Chondrocyte (in vitro differentiated cells): Measurements from ENCODE around the gene RAB31. TPM values are rescaled to one million over a fixed set of nuclear protein-coding genes. Genes with fewer than 3 reads are reported as not detected.
A peak's percentile ranks its signal among the peaks of the same experiment; 100 is the strongest.

Experiments
- DNase-seq: peaks from one replicate; pipeline ENCODE4 v3.0.0; 2021; ENCODE audit warnings: mixed read lengths, low spot score
- H3K27ac Mint-ChIP-seq: one replicate; pipeline ENCODE4 v1.8.0; 2021; ENCODE audit warnings: mild to moderate bottlenecking, moderate library complexity, mixed read lengths; ENCODE audit not compliant: unreplicated experiment
- H3K27me3 Mint-ChIP-seq: 2 replicates; pipeline ENCODE4 v1.8.0; 2021; ENCODE audit warnings: low read depth, mixed read lengths
- H3K36me3 Mint-ChIP-seq: 2 replicates; pipeline ENCODE4 v1.8.0; 2021; ENCODE audit warnings: low read depth, mixed read lengths
- H3K4me1 Mint-ChIP-seq: 2 replicates; pipeline ENCODE4 v1.8.0; 2021; ENCODE audit warnings: low read depth, mild to moderate bottlenecking, mixed read lengths
- H3K4me3 Mint-ChIP-seq: one replicate; pipeline ENCODE4 v1.8.0; 2021; ENCODE audit warnings: mild to moderate bottlenecking, moderate library complexity, mixed read lengths; ENCODE audit not compliant: unreplicated experiment
- H3K9me3 Mint-ChIP-seq: 2 replicates; pipeline ENCODE4 v1.8.0; 2021; ENCODE audit warnings: low read depth, mixed read lengths
- CTCF ChIP-seq: fragments of 200-600 bp; sonication (generic); IDR thresholded peaks from 2 replicates; pipeline ENCODE4 v1.5.0; 2021; ENCODE audit warnings: antibody characterized with exemption, mild to moderate bottlenecking, moderate library complexity
- total RNA-seq: library from RNA; stranded (reverse); gene quantifications from 3 replicates; pipeline ENCODE4 v1.2.1, GENCODE V29; 2021

Gene RAB31
- total RNA-seq, 1 donor from 2014 or later, result 87.7 TPM

- peak overlapping the region; percentile 69 for H3K27ac Mint-ChIP-seq
- no peak for TF ChIP-seq CTCF
- peaks cover 9% of the 10 kb centered on the region for H3K36me3 Mint-ChIP-seq
- no peaks in the 10 kb centered on the region for H3K27me3 Mint-ChIP-seq
- peaks cover 39% of the 10 kb centered on the region for H3K4me1 Mint-ChIP-seq
- H3K4me3 Mint-ChIP-seq, result no peak overlapping the region
- DNase-seq, result no peak
- H3K9me3 Mint-ChIP-seq, result no peaks in the 10 kb centered on the region
Observed at GRCh38 chr18:9838144-9838877, 130.2 kb downstream of the RAB31 start.

- Mint-ChIP-seq H3K4me3 (no peak overlapping the region), H3K27ac (no peak overlapping the region), H3K4me1 (peaks cover 43% of the 10 kb centered on the region), H3K27me3 (no peaks in the 10 kb centered on the region), H3K36me3 (peaks cover 8% of the 10 kb centered on the region), H3K9me3 (no peaks in the 10 kb centered on the region)
- DNase-seq, result no peak
- no peak for TF ChIP-seq CTCF
Observed at GRCh38 chr18:9839211-9839610, 131.1 kb downstream of the RAB31 start.

- Mint-ChIP-seq H3K4me3 (no peak overlapping the region), H3K27ac (no peak overlapping the region), H3K36me3 (peaks cover 8% of the 10 kb centered on the region), H3K9me3 (no peaks in the 10 kb centered on the region), H3K27me3 (no peaks in the 10 kb centered on the region), H3K4me1 (peaks cover 49% of the 10 kb centered on the region)
- DNase-seq, result no peak
- TF ChIP-seq CTCF, result no peak
Observed at GRCh38 chr18:9839853-9840252, 131.8 kb downstream of the RAB31 start.

GRCh38 chr18:9841752-9842151 lies 133.7 kb downstream of the RAB31 start:
- Mint-ChIP-seq H3K4me1 (peaks cover 53% of the 10 kb centered on the region), H3K4me3 (no peak overlapping the region), H3K27ac (no peak overlapping the region), H3K9me3 (no peaks in the 10 kb centered on the region), H3K27me3 (no peaks in the 10 kb centered on the region), H3K36me3 (peaks cover 6% of the 10 kb centered on the region)
- no peak for DNase-seq
- no peak for TF ChIP-seq CTCF

GRCh38 chr18:9842448-9842847 lies 134.3 kb downstream of the RAB31 start:
- peaks cover 6% of the 10 kb centered on the region for H3K36me3 Mint-ChIP-seq
- H3K4me3 Mint-ChIP-seq, result no peak overlapping the region
- H3K27ac Mint-ChIP-seq, result no peak overlapping the region
- no peaks in the 10 kb centered on the region for H3K27me3 Mint-ChIP-seq
- no peak for TF ChIP-seq CTCF
- H3K4me1 Mint-ChIP-seq, result peaks cover 59% of the 10 kb centered on the region
- no peaks in the 10 kb centered on the region for H3K9me3 Mint-ChIP-seq
- DNase-seq, result no peak
